Activated T-cell treated with anti-CD3 and anti-CD28 coated beads, Interleukin-2, amount 50 U/mL, for 72 hours (primary cell): ENCODE results near the gene ACSM2B. TPM values are rescaled to one million over a fixed set of nuclear protein-coding genes. Genes with fewer than 3 reads are reported as not detected.
A peak's percentile ranks its signal among the peaks of the same experiment; 100 is the strongest.
"Not testable (repeated sequence)": the region's sequence is repeated elsewhere in the genome, so short reads cannot be mapped to it uniquely, and the experiment has no call there.

Experiments used
- ATAC-seq, 2 donors: fragments of 150-1000 bp; cut with Tn5 transposase; replicated peaks in 1 of 2; 2 replicates each; pipeline ENCODE4 v1.10.0; 2021; ENCODE audit warnings: moderate library complexity in 2 of 2, mild to moderate bottlenecking in 1 of 2
- DNase-seq, 2 donors: peaks; one replicate each; pipeline ENCODE4 v3.0.0; 2021 to 2022; ENCODE audit warnings: mixed read lengths in 1 of 2
- H3K27ac Mint-ChIP-seq: one replicate; pipeline ENCODE4 v1.8.0; 2022; ENCODE audit warnings: mild to moderate bottlenecking, moderate library complexity, mixed read lengths
- H3K27me3 Mint-ChIP-seq: one replicate; pipeline ENCODE4 v1.8.0; 2022; ENCODE audit warnings: low read depth, mixed read lengths
- H3K36me3 Mint-ChIP-seq, 2 donors: one replicate each; pipeline ENCODE4 v1.8.0; 2022; ENCODE audit warnings: mixed read lengths in 2 of 2, mild to moderate bottlenecking in 1 of 2; ENCODE audit not compliant: insufficient read depth in 2 of 2
- H3K4me1 Mint-ChIP-seq: one replicate; pipeline ENCODE4 v1.8.0; 2022; ENCODE audit warnings: low read depth, mixed read lengths
- H3K4me3 Mint-ChIP-seq, 2 donors: one replicate each; pipeline ENCODE4 v1.8.0; 2022; ENCODE audit warnings: mild to moderate bottlenecking in 2 of 2, mixed read lengths in 2 of 2, moderate library complexity in 2 of 2
- H3K9me3 Mint-ChIP-seq, 2 donors: one replicate each; pipeline ENCODE4 v1.8.0; 2022; ENCODE audit warnings: mixed read lengths in 2 of 2
- total RNA-seq, 2 donors: library from RNA; stranded (reverse); gene quantifications; one replicate each; pipeline ENCODE4 v1.2.3, GENCODE V29; 2022

ACSM2B gene
- total RNA-seq, 2 donors from 2014 or later = 0.10 TPM; not detected in 1

DNA sequence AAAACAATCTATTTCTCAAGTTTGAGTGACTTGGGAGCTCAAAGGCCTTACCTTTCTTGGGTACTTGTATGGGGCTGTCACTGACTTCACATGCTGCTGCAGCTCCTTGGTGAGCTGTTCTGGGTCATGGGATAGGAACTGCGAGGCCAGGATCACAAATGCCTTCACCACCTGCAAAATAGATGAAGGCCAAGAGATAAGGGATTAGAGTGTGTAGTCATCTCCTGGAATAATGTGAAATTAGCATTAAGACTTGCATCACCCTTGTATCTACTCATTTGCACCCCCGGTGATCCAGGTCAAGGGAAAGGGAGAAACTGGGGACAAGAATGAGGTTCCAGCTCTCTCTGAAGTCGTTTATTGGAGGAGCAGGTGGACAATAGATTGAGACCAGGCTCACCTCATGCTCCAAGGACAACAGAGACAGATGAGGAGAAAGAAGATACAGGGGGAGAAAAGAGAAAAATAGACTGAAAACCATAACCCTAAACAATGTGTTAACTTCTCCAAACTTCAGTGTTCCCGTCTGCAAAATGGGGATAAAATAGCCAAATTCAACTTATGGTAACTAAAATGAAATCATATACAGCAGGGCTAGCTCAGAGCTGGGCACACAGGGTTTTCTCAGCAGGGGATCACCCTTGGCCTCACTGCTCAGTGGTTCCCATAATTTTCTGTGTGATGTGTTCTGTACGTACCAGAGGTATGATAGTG is 35.4 kb downstream of the ACSM2B start:
- not testable (repeated sequence) for DNase-seq, H3K36me3 Mint-ChIP-seq, H3K9me3 Mint-ChIP-seq, ATAC-seq, H3K27ac Mint-ChIP-seq, H3K4me1 Mint-ChIP-seq, H3K4me3 Mint-ChIP-seq
- peaks cover 13% of the 10 kb centered on the region for H3K27me3 Mint-ChIP-seq

DNA sequence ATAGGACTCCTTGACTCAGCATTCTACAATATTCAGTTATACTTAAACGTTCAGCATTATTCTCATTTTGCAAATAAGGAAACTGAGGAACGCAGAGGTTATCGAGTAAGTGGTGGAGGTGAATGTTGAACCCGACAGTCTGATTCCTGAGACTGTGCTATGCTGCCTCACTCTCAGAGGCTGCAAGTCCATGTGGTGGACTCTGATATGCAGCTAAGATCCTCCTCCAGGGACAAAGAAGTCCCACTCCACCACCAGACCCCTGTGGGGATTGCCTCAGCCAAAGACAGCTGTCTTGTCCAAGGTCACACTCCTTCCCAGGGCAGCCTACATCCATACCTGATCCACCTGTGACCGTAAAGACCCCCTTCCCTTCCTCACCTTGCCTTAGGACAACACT is 37.5 kb downstream of the ACSM2B start:
- ATAC-seq (no peak), DNase-seq (no peak)
- no peak overlapping the region for H3K27ac Mint-ChIP-seq
- H3K9me3 Mint-ChIP-seq = peaks cover 0 to 2% of the 10 kb centered on the region in 2 donors
- H3K36me3 Mint-ChIP-seq = no peaks in the 10 kb centered on the region
- no peaks in the 10 kb centered on the region for H3K4me1 Mint-ChIP-seq
- H3K4me3 Mint-ChIP-seq = no peak overlapping the region
- H3K27me3 Mint-ChIP-seq = peaks cover 6% of the 10 kb centered on the region

GRCh38 chr16:20538181-20538580 is 38.0 kb downstream of the ACSM2B start:
- no peak for ATAC-seq
- H3K27ac Mint-ChIP-seq = no peak overlapping the region
- peaks cover 0 to 2% of the 10 kb centered on the region in 2 donors for H3K9me3 Mint-ChIP-seq

GRCh38 chr16:20536669-20537068 is 39.5 kb downstream of the ACSM2B start:
- H3K36me3 Mint-ChIP-seq, H3K9me3 Mint-ChIP-seq, H3K27me3 Mint-ChIP-seq, ATAC-seq, H3K4me3 Mint-ChIP-seq, DNase-seq, H3K4me1 Mint-ChIP-seq, H3K27ac Mint-ChIP-seq: not testable (repeated sequence)

More at GRCh38 chr16:20538181-20538580, 38.0 kb downstream of the ACSM2B start:
- Mint-ChIP-seq H3K36me3 (no peaks in the 10 kb centered on the region), H3K4me1 (no peaks in the 10 kb centered on the region), H3K27me3 (peaks cover 6% of the 10 kb centered on the region), H3K4me3 (no peak overlapping the region)
- no peak for DNase-seq

DNA sequence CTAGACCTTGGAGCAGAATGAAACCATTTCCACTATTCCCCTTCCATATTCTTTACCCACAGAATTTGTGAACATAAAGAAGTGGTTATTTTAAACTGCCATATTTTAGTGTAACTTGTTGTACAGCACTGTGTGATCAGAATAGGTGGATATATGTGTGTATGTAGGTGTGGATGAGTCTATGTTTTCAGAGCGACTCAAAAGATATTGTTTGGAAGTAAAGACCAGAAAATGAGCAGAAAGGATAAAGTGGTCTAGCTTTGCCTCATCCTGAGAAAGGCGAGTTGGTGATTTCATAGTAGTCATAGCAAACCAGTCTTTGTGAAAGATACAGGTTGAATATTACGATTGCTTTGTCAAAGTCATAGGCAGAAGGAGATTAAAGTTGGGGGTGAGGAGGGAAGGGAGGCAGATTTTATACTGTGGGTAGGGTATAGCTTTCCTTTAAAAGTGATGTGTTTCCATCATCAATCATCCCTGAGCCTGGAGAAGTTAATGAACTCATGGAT is 43.8 kb downstream of the ACSM2B start:
- DNase-seq, H3K27ac Mint-ChIP-seq, H3K36me3 Mint-ChIP-seq, H3K4me1 Mint-ChIP-seq, H3K9me3 Mint-ChIP-seq, H3K27me3 Mint-ChIP-seq, H3K4me3 Mint-ChIP-seq: not testable (repeated sequence)
- peak; percentile 76 to 79 for ATAC-seq

GRCh38 chr16:20531795-20532194 is 44.4 kb downstream of the ACSM2B start:
- H3K36me3 Mint-ChIP-seq, ATAC-seq, H3K27me3 Mint-ChIP-seq, H3K4me3 Mint-ChIP-seq, DNase-seq, H3K4me1 Mint-ChIP-seq, H3K9me3 Mint-ChIP-seq, H3K27ac Mint-ChIP-seq: not testable (repeated sequence)

GRCh38 chr16:20520103-20520502 is 56.1 kb downstream of the ACSM2B start:
- no peak for DNase-seq
- H3K27me3 Mint-ChIP-seq = peaks cover 28% of the 10 kb centered on the region
- peaks cover under 1 to 6% of the 10 kb centered on the region in 2 donors for H3K9me3 Mint-ChIP-seq
- H3K4me3 Mint-ChIP-seq = no peak overlapping the region
- H3K4me1 Mint-ChIP-seq = no peaks in the 10 kb centered on the region
- H3K36me3 Mint-ChIP-seq = peaks cover under 1 to 2% of the 10 kb centered on the region in 2 donors
- no peak for ATAC-seq
- no peak overlapping the region for H3K27ac Mint-ChIP-seq

GRCh38 chr16:20519231-20519630 is 56.9 kb downstream of the ACSM2B start:
- Mint-ChIP-seq H3K4me3 (no peak overlapping the region), H3K27ac (no peak overlapping the region), H3K4me1 (no peaks in the 10 kb centered on the region), H3K9me3 (peaks cover 2 to 9% of the 10 kb centered on the region in 2 donors), H3K27me3 (peaks cover 37% of the 10 kb centered on the region), H3K36me3 (peaks cover 1 to 2% of the 10 kb centered on the region in 2 donors)
- ATAC-seq (no peak), DNase-seq (no peak)

DNA sequence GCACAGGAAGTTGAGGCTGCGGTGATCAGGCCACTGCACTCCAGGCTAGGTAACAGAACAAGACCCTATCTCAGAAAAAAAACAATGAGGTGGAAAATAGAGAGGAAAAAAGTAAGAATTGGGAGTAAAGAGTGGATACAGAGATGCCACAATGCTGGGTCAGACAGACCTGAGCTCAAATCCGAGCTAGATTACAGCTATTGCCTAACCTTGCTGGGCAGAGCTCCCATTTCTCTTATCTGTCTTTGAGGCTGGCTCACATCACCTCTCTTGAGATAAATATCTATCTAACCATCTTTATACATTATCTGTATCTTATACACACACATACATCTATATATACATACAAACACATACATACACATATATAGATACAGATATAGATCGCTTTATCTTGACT is 59.0 kb downstream of the ACSM2B start:
- DNase-seq = no peak
- ATAC-seq = no peak
- Mint-ChIP-seq H3K27ac (no peak overlapping the region), H3K4me1 (no peaks in the 10 kb centered on the region), H3K36me3 (peaks cover 1 to 2% of the 10 kb centered on the region in 2 donors), H3K4me3 (no peak overlapping the region), H3K9me3 (peaks cover 2 to 9% of the 10 kb centered on the region in 2 donors), H3K27me3 (peaks cover 37% of the 10 kb centered on the region)

GRCh38 chr16:20515688-20516090 is 60.5 kb downstream of the ACSM2B start:
- Mint-ChIP-seq H3K36me3 (peaks cover 1 to 2% of the 10 kb centered on the region in 2 donors), H3K27ac (no peak overlapping the region), H3K27me3 (peaks cover 37% of the 10 kb centered on the region), H3K4me3 (no peak overlapping the region), H3K9me3 (peaks cover 2 to 9% of the 10 kb centered on the region in 2 donors), H3K4me1 (no peaks in the 10 kb centered on the region)
- DNase-seq (no peak), ATAC-seq (no peak)

DNA sequence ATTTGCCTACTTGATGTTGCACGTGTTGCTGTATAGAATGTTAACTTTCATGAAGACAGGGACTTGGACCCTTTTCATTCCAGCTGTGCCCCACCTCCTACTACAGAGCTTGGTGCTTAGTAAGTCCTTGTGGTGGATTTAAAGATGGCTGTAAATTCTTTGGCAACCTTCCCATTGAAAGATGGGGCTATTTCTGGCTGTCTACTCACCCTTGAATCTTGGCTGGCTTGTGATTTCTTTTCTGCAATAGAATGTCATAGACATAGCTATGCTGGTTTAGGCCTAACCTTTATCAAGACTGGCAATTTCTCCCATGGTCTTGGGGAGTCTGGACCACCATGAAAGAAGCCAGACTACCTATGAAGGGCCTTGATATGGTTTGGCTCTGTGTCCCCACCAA is 65.8 kb downstream of the ACSM2B start:
- no peak for ATAC-seq
- peaks cover 3 to 8% of the 10 kb centered on the region in 2 donors for H3K36me3 Mint-ChIP-seq
- H3K27ac Mint-ChIP-seq = no peak overlapping the region
- no peak overlapping the region for H3K4me3 Mint-ChIP-seq
- DNase-seq = no peak
- peaks cover 16 to 24% of the 10 kb centered on the region in 2 donors for H3K9me3 Mint-ChIP-seq
- peaks cover 10% of the 10 kb centered on the region for H3K27me3 Mint-ChIP-seq
- H3K4me1 Mint-ChIP-seq = no peaks in the 10 kb centered on the region

GRCh38 chr16:20507280-20507679 is 68.9 kb downstream of the ACSM2B start:
- ATAC-seq (no peak), DNase-seq (no peak)
- Mint-ChIP-seq H3K9me3 (peaks cover 14 to 21% of the 10 kb centered on the region in 2 donors), H3K4me1 (no peaks in the 10 kb centered on the region), H3K27me3 (no peaks in the 10 kb centered on the region), H3K27ac (no peak overlapping the region), H3K36me3 (peaks cover 2 to 9% of the 10 kb centered on the region in 2 donors), H3K4me3 (no peak overlapping the region)

GRCh38 chr16:20504418-20504817 is 71.7 kb downstream of the ACSM2B start:
- H3K4me1 Mint-ChIP-seq = no peaks in the 10 kb centered on the region
- DNase-seq (no peak), ATAC-seq (no peak)
- no peaks in the 10 kb centered on the region for H3K27me3 Mint-ChIP-seq
- peaks cover 2 to 7% of the 10 kb centered on the region in 2 donors for H3K36me3 Mint-ChIP-seq
- peaks cover 14 to 17% of the 10 kb centered on the region in 2 donors for H3K9me3 Mint-ChIP-seq
- H3K4me3 Mint-ChIP-seq = no peak overlapping the region
- no peak overlapping the region for H3K27ac Mint-ChIP-seq

GRCh38 chr16:20491448-20491847 is 84.7 kb downstream of the ACSM2B start:
- not testable (repeated sequence) for H3K27ac Mint-ChIP-seq, DNase-seq, H3K4me3 Mint-ChIP-seq, H3K4me1 Mint-ChIP-seq, H3K27me3 Mint-ChIP-seq, H3K9me3 Mint-ChIP-seq, H3K36me3 Mint-ChIP-seq, ATAC-seq
